ENCODE results near the gene RSPO3. TPM values are rescaled to one million over a fixed set of nuclear protein-coding genes. Genes with fewer than 3 reads are reported as not detected.

RSPO3 gene
- total and polyA plus RNA-seq, 4 donors = 1.4 to 3.5 (median 1.6) TPM

DNA sequence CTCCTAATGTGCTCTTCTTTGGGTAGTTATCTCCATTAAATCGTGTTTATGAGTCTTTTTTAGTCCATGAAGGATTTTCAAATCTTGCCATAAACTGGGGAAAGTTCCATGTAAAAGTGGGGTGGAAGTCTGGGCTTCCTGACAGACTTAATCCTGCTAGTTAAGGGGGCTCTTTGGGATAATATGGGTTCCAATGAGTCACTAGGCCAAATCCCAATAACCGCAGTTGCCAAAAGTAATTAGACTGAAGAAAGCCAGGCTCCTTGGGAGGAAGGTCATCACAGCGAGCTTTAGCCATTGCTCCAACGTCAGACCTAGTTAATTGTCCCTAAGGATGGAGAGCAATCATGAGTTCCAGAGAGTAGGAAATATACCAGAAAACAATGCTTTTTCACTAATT lies 10.8 kb downstream of the RSPO3 start:
- no peaks in the 10 kb centered on the region for H3K4me1 ChIP-seq (ENCODE audit: control insufficient read depth in 4 of 4, insufficient read depth in 4 of 4, low read length in 3 of 4)
- H3K4me3 ChIP-seq (ENCODE audit: low read depth in 1 of 3, low read length in 3 of 3) = no peak overlapping the region
- H3K9me3 ChIP-seq (ENCODE audit: control insufficient read depth in 4 of 4, low read length in 3 of 4) = no peaks in the 10 kb centered on the region
- H3K36me3 ChIP-seq (ENCODE audit: control insufficient read depth in 4 of 4, insufficient read depth in 3 of 4, low read depth in 1 of 4, low read length in 3 of 4) = no peaks in the 10 kb centered on the region
- H3K9ac ChIP-seq (ENCODE audit: low read depth in 1 of 2, low read length in 2 of 2) = no peak overlapping the region
- WGBS = 62% methylated on average over 4 of the region's 4 CpGs
- H3K27me3 ChIP-seq (ENCODE audit: control insufficient read depth in 4 of 4, insufficient read depth in 4 of 4, low read length in 3 of 4) = peaks cover 0 to 3% (median 0%) of the 10 kb centered on the region in 4 donors
- no peak for DNase-seq (ENCODE audit: low spot score)
- TF ChIP-seq FOXA1 (IDR thresholded peaks at IDR 0.05) (no peak), SP1 (IDR thresholded peaks at IDR 0.05) (no peak), RXRA (IDR thresholded peaks at IDR 0.05) (no peak), TAF1 (conservative IDR thresholded peaks at IDR 0.05) (no peak), RAD21 (IDR thresholded peaks at IDR 0.05) (no peak), NR2F2 (IDR thresholded peaks at IDR 0.05) (no peak), FOXA2 (IDR thresholded peaks at IDR 0.05) (no peak), EGR1 (IDR thresholded peaks at IDR 0.05; ENCODE audit: low read depth in 2 of 2) (no peak), HNF4G (IDR thresholded peaks at IDR 0.05) (no peak), YY1 (IDR thresholded peaks at IDR 0.05) (no peak), GABPA (IDR thresholded peaks at IDR 0.05 in 1 of 2, conservative IDR thresholded peaks at IDR 0.05 in 1 of 2) (no peak)
- TF ChIP-seq, protein P1, sequence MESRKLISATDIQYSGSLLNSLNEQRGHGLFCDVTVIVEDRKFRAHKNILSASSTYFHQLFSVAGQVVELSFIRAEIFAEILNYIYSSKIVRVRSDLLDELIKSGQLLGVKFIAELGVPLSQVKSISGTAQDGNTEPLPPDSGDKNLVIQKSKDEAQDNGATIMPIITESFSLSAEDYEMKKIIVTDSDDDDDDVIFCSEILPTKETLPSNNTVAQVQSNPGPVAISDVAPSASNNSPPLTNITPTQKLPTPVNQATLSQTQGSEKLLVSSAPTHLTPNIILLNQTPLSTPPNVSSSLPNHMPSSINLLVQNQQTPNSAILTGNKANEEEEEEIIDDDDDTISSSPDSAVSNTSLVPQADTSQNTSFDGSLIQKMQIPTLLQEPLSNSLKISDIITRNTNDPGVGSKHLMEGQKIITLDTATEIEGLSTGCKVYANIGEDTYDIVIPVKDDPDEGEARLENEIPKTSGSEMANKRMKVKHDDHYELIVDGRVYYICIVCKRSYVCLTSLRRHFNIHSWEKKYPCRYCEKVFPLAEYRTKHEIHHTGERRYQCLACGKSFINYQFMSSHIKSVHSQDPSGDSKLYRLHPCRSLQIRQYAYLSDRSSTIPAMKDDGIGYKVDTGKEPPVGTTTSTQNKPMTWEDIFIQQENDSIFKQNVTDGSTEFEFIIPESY (IDR thresholded peaks at IDR 0.05) = no peak
- TF ChIP-seq, protein P2, sequence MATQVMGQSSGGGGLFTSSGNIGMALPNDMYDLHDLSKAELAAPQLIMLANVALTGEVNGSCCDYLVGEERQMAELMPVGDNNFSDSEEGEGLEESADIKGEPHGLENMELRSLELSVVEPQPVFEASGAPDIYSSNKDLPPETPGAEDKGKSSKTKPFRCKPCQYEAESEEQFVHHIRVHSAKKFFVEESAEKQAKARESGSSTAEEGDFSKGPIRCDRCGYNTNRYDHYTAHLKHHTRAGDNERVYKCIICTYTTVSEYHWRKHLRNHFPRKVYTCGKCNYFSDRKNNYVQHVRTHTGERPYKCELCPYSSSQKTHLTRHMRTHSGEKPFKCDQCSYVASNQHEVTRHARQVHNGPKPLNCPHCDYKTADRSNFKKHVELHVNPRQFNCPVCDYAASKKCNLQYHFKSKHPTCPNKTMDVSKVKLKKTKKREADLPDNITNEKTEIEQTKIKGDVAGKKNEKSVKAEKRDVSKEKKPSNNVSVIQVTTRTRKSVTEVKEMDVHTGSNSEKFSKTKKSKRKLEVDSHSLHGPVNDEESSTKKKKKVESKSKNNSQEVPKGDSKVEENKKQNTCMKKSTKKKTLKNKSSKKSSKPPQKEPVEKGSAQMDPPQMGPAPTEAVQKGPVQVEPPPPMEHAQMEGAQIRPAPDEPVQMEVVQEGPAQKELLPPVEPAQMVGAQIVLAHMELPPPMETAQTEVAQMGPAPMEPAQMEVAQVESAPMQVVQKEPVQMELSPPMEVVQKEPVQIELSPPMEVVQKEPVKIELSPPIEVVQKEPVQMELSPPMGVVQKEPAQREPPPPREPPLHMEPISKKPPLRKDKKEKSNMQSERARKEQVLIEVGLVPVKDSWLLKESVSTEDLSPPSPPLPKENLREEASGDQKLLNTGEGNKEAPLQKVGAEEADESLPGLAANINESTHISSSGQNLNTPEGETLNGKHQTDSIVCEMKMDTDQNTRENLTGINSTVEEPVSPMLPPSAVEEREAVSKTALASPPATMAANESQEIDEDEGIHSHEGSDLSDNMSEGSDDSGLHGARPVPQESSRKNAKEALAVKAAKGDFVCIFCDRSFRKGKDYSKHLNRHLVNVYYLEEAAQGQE (IDR thresholded peaks at IDR 0.05) = no peak
- TF ChIP-seq, protein P3, sequence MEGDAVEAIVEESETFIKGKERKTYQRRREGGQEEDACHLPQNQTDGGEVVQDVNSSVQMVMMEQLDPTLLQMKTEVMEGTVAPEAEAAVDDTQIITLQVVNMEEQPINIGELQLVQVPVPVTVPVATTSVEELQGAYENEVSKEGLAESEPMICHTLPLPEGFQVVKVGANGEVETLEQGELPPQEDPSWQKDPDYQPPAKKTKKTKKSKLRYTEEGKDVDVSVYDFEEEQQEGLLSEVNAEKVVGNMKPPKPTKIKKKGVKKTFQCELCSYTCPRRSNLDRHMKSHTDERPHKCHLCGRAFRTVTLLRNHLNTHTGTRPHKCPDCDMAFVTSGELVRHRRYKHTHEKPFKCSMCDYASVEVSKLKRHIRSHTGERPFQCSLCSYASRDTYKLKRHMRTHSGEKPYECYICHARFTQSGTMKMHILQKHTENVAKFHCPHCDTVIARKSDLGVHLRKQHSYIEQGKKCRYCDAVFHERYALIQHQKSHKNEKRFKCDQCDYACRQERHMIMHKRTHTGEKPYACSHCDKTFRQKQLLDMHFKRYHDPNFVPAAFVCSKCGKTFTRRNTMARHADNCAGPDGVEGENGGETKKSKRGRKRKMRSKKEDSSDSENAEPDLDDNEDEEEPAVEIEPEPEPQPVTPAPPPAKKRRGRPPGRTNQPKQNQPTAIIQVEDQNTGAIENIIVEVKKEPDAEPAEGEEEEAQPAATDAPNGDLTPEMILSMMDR (IDR thresholded peaks at IDR 0.05; ENCODE audit: low read depth, low read length, missing input control) = no peak
- TF ChIP-seq, protein P4, sequence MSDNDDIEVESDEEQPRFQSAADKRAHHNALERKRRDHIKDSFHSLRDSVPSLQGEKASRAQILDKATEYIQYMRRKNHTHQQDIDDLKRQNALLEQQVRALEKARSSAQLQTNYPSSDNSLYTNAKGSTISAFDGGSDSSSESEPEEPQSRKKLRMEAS (IDR thresholded peaks at IDR 0.05) = no peak
- TF ChIP-seq, protein P5, sequence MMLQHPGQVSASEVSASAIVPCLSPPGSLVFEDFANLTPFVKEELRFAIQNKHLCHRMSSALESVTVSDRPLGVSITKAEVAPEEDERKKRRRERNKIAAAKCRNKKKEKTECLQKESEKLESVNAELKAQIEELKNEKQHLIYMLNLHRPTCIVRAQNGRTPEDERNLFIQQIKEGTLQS (IDR thresholded peaks at IDR 0.05) = no peak
- no peak overlapping the region for H3K27ac ChIP-seq (ENCODE audit: low read depth in 1 of 2, low read length in 2 of 2)

DNA sequence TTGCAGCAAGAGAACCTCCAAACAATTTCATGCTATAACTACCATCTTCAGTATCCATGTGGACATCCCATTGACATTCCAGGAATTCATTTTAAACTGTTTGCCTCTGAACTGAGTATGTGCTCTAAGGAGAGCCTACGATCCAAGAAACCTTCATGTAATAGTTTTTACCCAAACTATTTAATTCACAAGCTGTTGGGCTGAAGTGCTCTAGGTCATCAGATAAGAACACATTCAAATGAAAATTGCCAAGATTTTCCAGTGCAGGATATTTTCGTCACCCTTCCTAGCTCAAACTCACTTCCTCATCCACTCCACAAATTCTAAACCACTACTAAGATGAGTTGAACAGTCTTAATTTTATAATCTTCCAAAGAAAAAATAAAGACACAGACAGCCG lies 12.8 kb downstream of the RSPO3 start:
- Histone ChIP-seq H3K4me3 (ENCODE audit: low read depth in 1 of 3, low read length in 3 of 3) (no peak overlapping the region), H3K27ac (ENCODE audit: low read depth in 1 of 2, low read length in 2 of 2) (no peak overlapping the region), H3K36me3 (ENCODE audit: control insufficient read depth in 4 of 4, insufficient read depth in 3 of 4, low read depth in 1 of 4, low read length in 3 of 4) (no peaks in the 10 kb centered on the region), H3K9me3 (ENCODE audit: control insufficient read depth in 4 of 4, low read length in 3 of 4) (no peaks in the 10 kb centered on the region), H3K27me3 (ENCODE audit: control insufficient read depth in 4 of 4, insufficient read depth in 4 of 4, low read length in 3 of 4) (peaks cover 0 to 4% (median 0%) of the 10 kb centered on the region in 4 donors), H3K9ac (ENCODE audit: low read depth in 1 of 2, low read length in 2 of 2) (no peak overlapping the region), H3K4me1 (ENCODE audit: control insufficient read depth in 4 of 4, insufficient read depth in 4 of 4, low read length in 3 of 4) (no peaks in the 10 kb centered on the region)
- no peak for TF ChIP-seq GABPA (IDR thresholded peaks at IDR 0.05 in 1 of 2, conservative IDR thresholded peaks at IDR 0.05 in 1 of 2)
- TF ChIP-seq FOXA1 (IDR thresholded peaks at IDR 0.05) = no peak
- TF ChIP-seq RXRA (IDR thresholded peaks at IDR 0.05) = peak in 1 of 2 donors; percentile 19
- no peak for TF ChIP-seq RAD21 (IDR thresholded peaks at IDR 0.05)
- TF ChIP-seq, protein P1 (IDR thresholded peaks at IDR 0.05) = no peak
- WGBS = 66% methylated on average over 3 of the region's 3 CpGs
- DNase-seq (ENCODE audit: low spot score) = no peak
